Stimulated activated CD4-positive, alpha-beta T cell treated with anti-CD3 and anti-CD28 coated beads, Interleukin-2, amount 100 ng/mL, for 48 hours (primary cell): ENCODE results near the gene ARHGAP30.
A peak's percentile ranks its signal among the peaks of the same experiment; 100 is the strongest.
"Not testable (repeated sequence)": the region's sequence is repeated elsewhere in the genome, so short reads cannot be mapped to it uniquely, and the experiment has no call there.

Experiments used
- DNase-seq, 2 donors: peaks; one replicate each; pipeline ENCODE4 v3.0.0-alpha.2; 2020

The ARHGAP30 gene

GRCh38 chr1:161037661-161038522 lies 31.8 kb downstream of the ARHGAP30 start:
- no peak for DNase-seq

- no peak for DNase-seq
These were observed 35.9 kb downstream of the ARHGAP30 start for GRCh38 chr1:161033751-161034150.

- DNase-seq = no peak
These were observed 37.3 kb downstream of the ARHGAP30 start for GRCh38 chr1:161032409-161032808.

- no peak for DNase-seq
These were observed 37.8 kb downstream of the ARHGAP30 start for GRCh38 chr1:161031874-161032273.

- DNase-seq = not testable (repeated sequence)
These were observed 40.2 kb downstream of the ARHGAP30 start for GRCh38 chr1:161029466-161029865.

GRCh38 chr1:161026954-161027353 lies 42.7 kb downstream of the ARHGAP30 start:
- not testable (repeated sequence) for DNase-seq

GRCh38 chr1:161022432-161022831 lies 47.3 kb downstream of the ARHGAP30 start:
- DNase-seq = not testable (repeated sequence)

- DNase-seq = no peak
These were observed 47.7 kb downstream of the ARHGAP30 start for GRCh38 chr1:161021970-161022353.

GRCh38 chr1:161021165-161021969 lies 48.3 kb downstream of the ARHGAP30 start:
- DNase-seq = peak; percentile 70 to 78

- no peak for DNase-seq
These were observed 49.1 kb downstream of the ARHGAP30 start, which contains the start of gene F11R for GRCh38 chr1:161020509-161021164. Gene F11R, minus strand, starts transcription at chr1:161021152. Its CDS starts 79 bp downstream, at chr1:161021073.

- no peak for DNase-seq
These were observed 49.8 kb downstream of the ARHGAP30 start for GRCh38 chr1:161019751-161020495.

GRCh38 chr1:161019111-161019660 lies 50.5 kb downstream of the ARHGAP30 start:
- not testable (repeated sequence) for DNase-seq

GRCh38 chr1:161018631-161018930 lies 51.1 kb downstream of the ARHGAP30 start:
- no peak for DNase-seq

GRCh38 chr1:161017756-161018630 lies 51.7 kb downstream of the ARHGAP30 start:
- DNase-seq = no peak

GRCh38 chr1:161017181-161017580 lies 52.5 kb downstream of the ARHGAP30 start:
- not testable (repeated sequence) for DNase-seq

- not testable (repeated sequence) for DNase-seq
These were observed 53.0 kb downstream of the ARHGAP30 start for GRCh38 chr1:161016683-161017082.

GRCh38 chr1:161013488-161014230 lies 56.0 kb downstream of the ARHGAP30 start:
- DNase-seq = peak; percentile 51 to 53

- no peak for DNase-seq
These were observed 56.6 kb downstream of the ARHGAP30 start for GRCh38 chr1:161013131-161013487.

- DNase-seq = no peak
These were observed 57.3 kb downstream of the ARHGAP30 start for GRCh38 chr1:161012420-161012819.

GRCh38 chr1:161009602-161010211 lies 60.0 kb downstream of the ARHGAP30 start:
- DNase-seq = no peak
